Osteoblast (primary cell): ENCODE measurements around the gene POU2AF3. TPM values are rescaled to one million over a fixed set of nuclear protein-coding genes. Genes with fewer than 3 reads are reported as not detected.
"Not testable (repeated sequence)": the region's sequence is repeated elsewhere in the genome, so short reads cannot be mapped to it uniquely, and the experiment has no call there.

Source experiments
- DNase-seq: peaks from one replicate; pipeline ENCODE4 v3.0.0; 2011; ENCODE audit warnings: low spot score, mixed read lengths; ENCODE audit not compliant: insufficient read length; ENCODE audit errors: missing footprints
- H2AFZ ChIP-seq: 2 replicates; pipeline ENCODE4 v1.6.0; 2011; ENCODE audit warnings: mild to moderate bottlenecking, low read length
- H3K27ac ChIP-seq: 2 replicates; pipeline ENCODE4 v1.5.1; 2011; ENCODE audit warnings: mild to moderate bottlenecking, low read depth, low read length, moderate library complexity
- H3K27me3 ChIP-seq: 2 replicates; pipeline ENCODE4 v1.6.0; 2012; ENCODE audit warnings: mild to moderate bottlenecking, control low read depth, inconsistent platforms, low read length, moderate library complexity; ENCODE audit not compliant: insufficient read depth
- H3K36me3 ChIP-seq: 2 replicates; pipeline ENCODE4 v1.5.1; 2011; ENCODE audit warnings: mild to moderate bottlenecking, low read length, control low read depth, moderate library complexity; ENCODE audit not compliant: insufficient read depth
- H3K4me1 ChIP-seq: 2 replicates; pipeline ENCODE4 v1.5.1; 2011; ENCODE audit warnings: mild to moderate bottlenecking, low read length, control low read depth, moderate library complexity; ENCODE audit not compliant: insufficient read depth
- H3K4me2 ChIP-seq: 2 replicates; pipeline ENCODE4 v1.6.0; 2011; ENCODE audit warnings: mild to moderate bottlenecking, low read length; ENCODE audit not compliant: insufficient read depth
- H3K4me3 ChIP-seq: fragments of 200-600 bp; sonication (generic); 3 replicates; pipeline ENCODE4 v1.5.1; 2012; ENCODE audit warnings: mild to moderate bottlenecking, low read length, inconsistent platforms; ENCODE audit not compliant: insufficient read depth
- H3K79me2 ChIP-seq: 2 replicates; pipeline ENCODE4 v1.6.0; 2012; ENCODE audit warnings: mild to moderate bottlenecking, low read length, control low read depth, inconsistent platforms; ENCODE audit not compliant: insufficient read depth
- H3K9me3 ChIP-seq: 2 replicates; pipeline ENCODE4 v1.5.1; 2011; ENCODE audit warnings: low read depth, low read length, control low read depth
- H4K20me1 ChIP-seq: 2 replicates; pipeline ENCODE4 v1.6.0; 2012; ENCODE audit warnings: mild to moderate bottlenecking, low read length, control low read depth; ENCODE audit not compliant: insufficient read depth
- CTCF ChIP-seq: IDR thresholded peaks from 2 replicates; pipeline ENCODE4 v1.5.1; 2011; ENCODE audit warnings: mild to moderate bottlenecking, low read depth, low read length, moderate library complexity; ENCODE audit errors: extremely low read depth
- total RNA-seq: library from RNA; depleted of rRNA; stranded (reverse); fragments of >200 nt; gene quantifications from 2 replicates; pipeline ENCODE4 v1.2.3, GENCODE V29; 2012

Gene POU2AF3
- total RNA-seq, 1 donor, result 0.36 TPM

GRCh38 chr11:111265421-111265820 lies 32.9 kb upstream of the POU2AF3 start:
- no peaks in the 10 kb centered on the region for H3K79me2 ChIP-seq
- no peak overlapping the region for H3K4me2 ChIP-seq
- H3K4me3 ChIP-seq, result no peak overlapping the region
- H4K20me1 ChIP-seq, result no peaks in the 10 kb centered on the region
- no peaks in the 10 kb centered on the region for H3K27me3 ChIP-seq
- no peaks in the 10 kb centered on the region for H3K36me3 ChIP-seq
- H3K4me1 ChIP-seq, result no peaks in the 10 kb centered on the region
- no peak for TF ChIP-seq CTCF
- no peak overlapping the region for H3K27ac ChIP-seq
- no peaks in the 10 kb centered on the region for H3K9me3 ChIP-seq
- no peak for DNase-seq
- H2AFZ ChIP-seq, result no peak overlapping the region

GRCh38 chr11:111268303-111268702 lies 30.0 kb upstream of the POU2AF3 start:
- H3K9me3 ChIP-seq, DNase-seq, H2AFZ ChIP-seq, H3K4me2 ChIP-seq, H3K4me3 ChIP-seq, H3K27ac ChIP-seq, H3K79me2 ChIP-seq, H3K4me1 ChIP-seq, H3K27me3 ChIP-seq, H3K36me3 ChIP-seq, H4K20me1 ChIP-seq: not testable (repeated sequence)

GRCh38 chr11:111269146-111269868 lies 29.0 kb upstream of the POU2AF3 start:
- Histone ChIP-seq H2AFZ (no peak overlapping the region), H3K9me3 (no peaks in the 10 kb centered on the region), H3K36me3 (no peaks in the 10 kb centered on the region), H4K20me1 (no peaks in the 10 kb centered on the region), H3K4me1 (no peaks in the 10 kb centered on the region), H3K27ac (no peak overlapping the region), H3K27me3 (no peaks in the 10 kb centered on the region), H3K4me3 (no peak overlapping the region), H3K4me2 (no peak overlapping the region), H3K79me2 (no peaks in the 10 kb centered on the region)
- no peak for TF ChIP-seq CTCF
- no peak for DNase-seq

GRCh38 chr11:111272420-111272819 lies 25.9 kb upstream of the POU2AF3 start:
- H3K79me2 ChIP-seq, result no peaks in the 10 kb centered on the region
- no peaks in the 10 kb centered on the region for H3K4me1 ChIP-seq
- no peaks in the 10 kb centered on the region for H3K36me3 ChIP-seq
- no peak for TF ChIP-seq CTCF
- H3K4me3 ChIP-seq, result no peak overlapping the region
- H4K20me1 ChIP-seq, result no peaks in the 10 kb centered on the region
- no peak for DNase-seq
- H3K27ac ChIP-seq, result no peak overlapping the region
- H3K4me2 ChIP-seq, result no peak overlapping the region
- H3K27me3 ChIP-seq, result no peaks in the 10 kb centered on the region
- no peaks in the 10 kb centered on the region for H3K9me3 ChIP-seq
- H2AFZ ChIP-seq, result no peak overlapping the region
